HepG2 (cell line): ENCODE measurements around the gene GFRA3. TPM values are rescaled to one million over a fixed set of nuclear protein-coding genes. Genes with fewer than 3 reads are reported as not detected.
A peak's percentile ranks its signal among the peaks of the same experiment; 100 is the strongest.

ENCODE experiments used
- ATAC-seq: fragments of 200-7000 bp; cut with Tn5 transposase; 3 replicates; pipeline ENCODE4 v1.9.1; 2020; ENCODE audit warnings: mild to moderate bottlenecking, moderate library complexity
- BruUV-seq: library from RNA; stranded (reverse); fragments of 400-500 nt; replicated peaks from 2 replicates; lab custom pipeline; 2021; lab: Mats Ljungman, UMichigan
- CTCF ChIA-PET: fragments of 300-600 bp; formaldehyde crosslinking; extraction: SDS; loops from one replicate; lab custom pipeline; 2021; ENCODE audit warnings: low total read pairs, inconsistent platforms, low intra/inter-chr PET ratio; lab: Yijun Ruan, JAX
- POLR2A ChIA-PET: fragments of 350-600 bp; sonication (Branson Sonifier 250); formaldehyde crosslinking; loops from one replicate; lab custom pipeline; 2020; ENCODE audit warnings: antibody characterized with exemption, inconsistent platforms; lab: Yijun Ruan, JAX
- DNase-seq: peaks from one replicate; pipeline ENCODE4 v3.0.0-alpha.2; 2015; ENCODE audit warnings: low spot score
- FAIRE-seq: peaks from 3 replicates; lab custom pipeline; 2011; peaks lifted over from hg19 to GRCh38; lab: Jason Lieb, UNC
- H2AFZ ChIP-seq: one replicate; pipeline ENCODE4 v1.6.1; 2011; ENCODE audit warnings: low read length, inconsistent platforms
- H3K27ac ChIP-seq: fragments of 300-600 bp; 3 replicates; pipeline ENCODE4 v1.8.0; 2011; ENCODE audit warnings: mixed run types, mild to moderate bottlenecking, mixed read lengths, low read length, inconsistent platforms; ENCODE audit not compliant: insufficient read depth; ENCODE audit errors: extremely low read length
- H3K27me3 ChIP-seq, 2 experiments: fragments of 200-600 bp in 1 of 2; 2 replicates in 1 of 2; 3 replicates in 1 of 2; pipeline versions ENCODE4 v1.6.0 to v1.8.0; 2011; ENCODE audit warnings: low read length in 2 of 2, mild to moderate bottlenecking in 2 of 2, moderate library complexity in 2 of 2, inconsistent platforms in 1 of 2; ENCODE audit not compliant: insufficient read depth in 2 of 2, control insufficient read depth in 1 of 2
- H3K36me3 ChIP-seq, 2 experiments: fragments of 200-600 bp in 1 of 2; replicated peaks in 1 of 2; 2 replicates in 1 of 2; 3 replicates in 1 of 2; pipeline versions ENCODE4 v1.5.1 to v1.8.0; 2011; ENCODE audit warnings: low read length in 2 of 2, inconsistent platforms in 1 of 2; ENCODE audit not compliant: insufficient read depth in 2 of 2, control insufficient read depth in 1 of 2
- H3K4me1 ChIP-seq: 2 replicates; pipeline ENCODE4 v1.5.1; 2012; ENCODE audit warnings: low read length, inconsistent platforms; ENCODE audit not compliant: insufficient read depth
- H3K4me2 ChIP-seq: 2 replicates; pipeline ENCODE4 v1.6.0; 2011; ENCODE audit warnings: low read depth, low read length, inconsistent platforms
- H3K4me3 ChIP-seq, 3 experiments: fragments of 200-600 bp in 1 of 3; sonication (generic), shearing (Covaris generic) in 1 of 3; replicated peaks in 1 of 3; 2 replicates each; pipeline ENCODE4 v1.5.1; 2011 to 2016; ENCODE audit warnings: low read length in 3 of 3, inconsistent platforms in 2 of 3, low read depth in 2 of 3, mild to moderate bottlenecking in 2 of 3, control low read depth in 1 of 3, mixed read lengths in 1 of 3; ENCODE audit not compliant: insufficient read depth in 1 of 3
- H3K79me2 ChIP-seq: one replicate; pipeline ENCODE4 v1.6.1; 2011; ENCODE audit warnings: low read length, inconsistent platforms; ENCODE audit not compliant: insufficient read depth
- H3K9ac ChIP-seq: 2 replicates; pipeline ENCODE4 v1.6.0; 2011; ENCODE audit warnings: mild to moderate bottlenecking, low read depth, low read length, inconsistent platforms; ENCODE audit not compliant: insufficient read depth
- H3K9me3 ChIP-seq: 2 replicates; pipeline ENCODE4 v1.5.1; 2012; ENCODE audit warnings: mild to moderate bottlenecking, low read length
- H4K20me1 ChIP-seq: 2 replicates; pipeline ENCODE4 v1.6.0; 2011; ENCODE audit warnings: inconsistent platforms, mild to moderate bottlenecking, low read length, moderate library complexity; ENCODE audit not compliant: insufficient read depth
- CTCF ChIP-seq: sonication (generic); formaldehyde crosslinking; IDR thresholded peaks from 2 replicates; pipeline ENCODE4 v1.5.0; 2020; ENCODE audit warnings: mild to moderate bottlenecking, missing genetic modification reagents, moderate library complexity
- FOXA1 ChIP-seq, 2 experiments: fragments of 450-650 bp in 1 of 2; sonication (generic) in 1 of 2; formaldehyde crosslinking in 1 of 2; IDR thresholded peaks; 2 replicates each; pipeline versions ENCODE4 v1.4.0 to v1.6.1; 2016 to 2020; ENCODE audit warnings: missing genetic modification reagents in 1 of 2
- FOXA3 ChIP-seq: IDR thresholded peaks from 2 replicates; pipeline ENCODE4 v1.6.1; 2016; ENCODE audit warnings: missing genetic modification reagents, missing compliant biosample characterization
- HHEX ChIP-seq: IDR thresholded peaks from 2 replicates; pipeline ENCODE4 v1.6.1; 2016; ENCODE audit warnings: control low read depth
- IRF2 ChIP-seq: IDR thresholded peaks from 2 replicates; pipeline ENCODE4 v1.6.1; 2018; ENCODE audit warnings: missing genetic modification reagents, missing compliant biosample characterization
- NBN ChIP-seq: fragments of 450-650 bp; conservative IDR thresholded peaks from 2 replicates; pipeline ENCODE4 v1.6.1; 2017
- SMC3 ChIP-seq: IDR thresholded peaks from 2 replicates; pipeline ENCODE4 v1.6.1; 2011; ENCODE audit warnings: low read length, improper control_type of control experiment
- STAG1 ChIP-seq: sonication (generic); formaldehyde crosslinking; IDR thresholded peaks from 2 replicates; pipeline ENCODE4 v1.4.0; 2020; ENCODE audit warnings: missing genetic modification reagents
- TBX3 ChIP-seq: fragments of 450-650 bp; IDR thresholded peaks from 2 replicates; pipeline ENCODE4 v1.6.1; 2017; ENCODE audit warnings: antibody characterized with exemption, mild to moderate bottlenecking, inconsistent platforms, borderline replicate concordance
- THYN1 ChIP-seq: sonication (generic); formaldehyde crosslinking; IDR thresholded peaks from 2 replicates; pipeline ENCODE4 v1.8.1; 2023; ENCODE audit warnings: low read depth, mild to moderate bottlenecking, moderate library complexity, missing genetic modification reagents, borderline replicate concordance
- XRCC5 ChIP-seq: fragments of 200-400 bp; formaldehyde crosslinking; optimal IDR thresholded peaks from 2 replicates; pipeline ENCODE3; 2017; ENCODE audit warnings: mild to moderate bottlenecking, low read length
- ZNF546 ChIP-seq: sonication (generic); formaldehyde crosslinking; conservative IDR thresholded peaks from 2 replicates; pipeline ENCODE4 v1.8.1; 2023; ENCODE audit warnings: mild to moderate bottlenecking, missing genetic modification reagents
- ZNF576 ChIP-seq: sonication (generic); formaldehyde crosslinking; IDR thresholded peaks from 2 replicates; pipeline ENCODE4 v1.4.0; 2020; ENCODE audit warnings: mild to moderate bottlenecking, missing genetic modification reagents
- ZNF766 ChIP-seq: sonication (generic); formaldehyde crosslinking; IDR thresholded peaks from 2 replicates; pipeline ENCODE4 v1.5.0; 2020; ENCODE audit warnings: missing genetic modification reagents, borderline replicate concordance
- ZSCAN20 ChIP-seq: sonication (generic); formaldehyde crosslinking; IDR thresholded peaks from 2 replicates; pipeline ENCODE4 v1.4.0; 2020; ENCODE audit warnings: missing genetic modification reagents, mild to moderate bottlenecking, borderline replicate concordance
- WGBS: methylation state at CpG from one replicate; pipeline ENCODE4 v1.1.6; 2017; ENCODE audit warnings: low lambda C conversion rate; 5-methylcytosine and 5-hydroxymethylcytosine counted together
- in situ Hi-C: cut with HindIII; loops from 2 replicates; pipeline ENCODE4 v1.10.0; 2017; ENCODE audit warnings: low pct_unique_long_range_greater_than_20kb; ENCODE audit not compliant: extremely low pct_ligation_motif_present
- intact Hi-C: fragments of 100-400 bp; cut with micrococcal nuclease; formaldehyde crosslinking; loops from one replicate; pipeline ENCODE4 v1.10.0; 2022; ENCODE audit not compliant: unreplicated experiment
- polyA plus RNA-seq, 8 experiments: library from polyadenylated mRNA; depleted of rRNA in 3 of 8; stranded (reverse) in 7 of 8; unstranded in 1 of 8; fragments of >200 nt; fragmentation: Illumina TruSeq in 4 of 8; extraction: Trizol in 4 of 8; gene quantifications; 2 replicates each; pipeline versions ENCODE4 v1.2.1 to v1.2.3, GENCODE V29; 2011 to 2016; ENCODE audit warnings: low read depth in 4 of 8, missing spikeins in 1 of 8, mixed read lengths in 1 of 8; ENCODE audit not compliant: insufficient read depth in 1 of 8
- total RNA-seq, 5 experiments: library from RNA; depleted of rRNA; stranded (reverse); fragments of >200 nt; fragmentation: Illumina TruSeq; extraction: Trizol; gene quantifications; 2 replicates each; pipeline ENCODE4 v1.2.3, GENCODE V29; 2016; ENCODE audit warnings: low read depth in 1 of 5
- TF ChIP-seq, protein P1 (sequence below): sonication (generic); formaldehyde crosslinking; IDR thresholded peaks from 2 replicates; pipeline ENCODE4 v1.4.0; 2020; ENCODE audit warnings: mild to moderate bottlenecking, low read depth, missing genetic modification reagents
- TF ChIP-seq, protein P2 (sequence below): sonication (generic); formaldehyde crosslinking; IDR thresholded peaks from 2 replicates; pipeline ENCODE4 v1.4.0; 2020; ENCODE audit warnings: missing genetic modification reagents

The GFRA3 gene
- total and polyA plus RNA-seq, 2 of the 13 experiments (the other 11 are each of a cell fraction or from before 2014, with no cell fraction given) = 0.27 to 0.30 TPM

DNA sequence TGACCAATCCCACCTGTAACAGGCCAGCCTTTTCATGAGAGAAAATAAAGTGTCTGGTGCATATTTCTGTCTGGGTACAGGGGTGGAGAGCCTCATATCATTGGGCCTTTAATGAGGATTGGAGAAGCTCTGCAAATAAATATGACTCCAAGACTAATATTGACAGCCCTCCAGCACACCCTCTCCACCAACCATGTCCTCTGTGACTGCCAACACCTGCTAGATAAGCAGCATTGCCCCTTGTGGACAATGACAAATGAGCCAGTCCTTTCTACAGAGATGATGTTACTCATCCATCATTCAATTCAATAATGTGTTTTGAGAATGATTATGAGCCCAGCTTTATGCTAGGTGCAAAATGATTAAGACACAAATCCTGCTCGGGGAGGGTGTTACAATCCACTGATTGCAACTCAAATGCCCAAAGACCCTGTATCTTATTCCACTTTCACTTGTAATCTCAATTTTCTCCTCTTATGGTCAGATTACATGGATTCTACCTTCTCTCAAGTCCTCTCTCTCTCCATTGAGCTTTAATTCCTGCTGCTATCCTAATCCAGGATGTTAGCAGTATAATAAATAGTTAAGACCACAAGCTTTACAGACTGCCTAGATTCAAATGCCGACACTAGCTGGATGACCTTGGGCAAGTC is 2.1 kb upstream of the GFRA3 start:
- Histone ChIP-seq H3K27me3 (peaks cover 0 to 16% of the 10 kb centered on the region in 2 experiments; a peak in 3 of 5 replicates), H4K20me1 (no peaks in the 10 kb centered on the region), H3K4me2 (no peak overlapping the region), H2AFZ (no peak overlapping the region), H3K79me2 (no peaks in the 10 kb centered on the region), H3K27ac (no peak overlapping the region), H3K36me3 (no peaks in the 10 kb centered on the region), H3K9ac (no peak overlapping the region), H3K4me1 (peaks cover 22% of the 10 kb centered on the region), H3K9me3 (no peaks in the 10 kb centered on the region), H3K4me3 (no peak overlapping the region)
- no TSS peak for BruUV-seq
- ChIA-PET CTCF (interaction anchor here (1.6 kb wide), 1 partner anchor 54 kb away, joined by 6 read pairs; no protein-coding TSS in a partner anchor), POLR2A (no interaction called here)
- DNase-seq (peak; percentile 54), ATAC-seq (peak; percentile 85), FAIRE-seq (peak; percentile 44)
- in situ Hi-C loops (no loop called here), intact Hi-C loops (no loop called here)
- whole genome bisulfite sequencing = 48% methylated on average over 2 of the region's 2 CpGs
- peak; percentile 49 for TF ChIP-seq STAG1
- peak; percentile 19; the same call in 1 of the 2 replicates for TF ChIP-seq HHEX (CRISPR knock-in tag)
- TF ChIP-seq THYN1 (CRISPR knock-in tag) = no peak
- no peak for TF ChIP-seq ZSCAN20
- no peak for TF ChIP-seq NBN
- TF ChIP-seq, protein P1, sequence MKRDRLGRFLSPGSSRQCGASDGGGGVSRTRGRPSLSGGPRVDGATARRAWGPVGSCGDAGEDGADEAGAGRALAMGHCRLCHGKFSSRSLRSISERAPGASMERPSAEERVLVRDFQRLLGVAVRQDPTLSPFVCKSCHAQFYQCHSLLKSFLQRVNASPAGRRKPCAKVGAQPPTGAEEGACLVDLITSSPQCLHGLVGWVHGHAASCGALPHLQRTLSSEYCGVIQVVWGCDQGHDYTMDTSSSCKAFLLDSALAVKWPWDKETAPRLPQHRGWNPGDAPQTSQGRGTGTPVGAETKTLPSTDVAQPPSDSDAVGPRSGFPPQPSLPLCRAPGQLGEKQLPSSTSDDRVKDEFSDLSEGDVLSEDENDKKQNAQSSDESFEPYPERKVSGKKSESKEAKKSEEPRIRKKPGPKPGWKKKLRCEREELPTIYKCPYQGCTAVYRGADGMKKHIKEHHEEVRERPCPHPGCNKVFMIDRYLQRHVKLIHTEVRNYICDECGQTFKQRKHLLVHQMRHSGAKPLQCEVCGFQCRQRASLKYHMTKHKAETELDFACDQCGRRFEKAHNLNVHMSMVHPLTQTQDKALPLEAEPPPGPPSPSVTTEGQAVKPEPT (CRISPR knock-in tag) = no peak
- TF ChIP-seq FOXA1 (IDR thresholded peaks at IDR 0.05) = no peak
- peak; percentile 54; the same call in 1 of the 2 replicates for TF ChIP-seq FOXA1 (CRISPR knock-in tag; IDR thresholded peaks at IDR 0.05)
- no peak for TF ChIP-seq ZNF546
- peak; percentile 55; the same call in 1 of the 2 replicates for TF ChIP-seq SMC3
- TF ChIP-seq ZNF576 = no peak
- TF ChIP-seq, protein P2, sequence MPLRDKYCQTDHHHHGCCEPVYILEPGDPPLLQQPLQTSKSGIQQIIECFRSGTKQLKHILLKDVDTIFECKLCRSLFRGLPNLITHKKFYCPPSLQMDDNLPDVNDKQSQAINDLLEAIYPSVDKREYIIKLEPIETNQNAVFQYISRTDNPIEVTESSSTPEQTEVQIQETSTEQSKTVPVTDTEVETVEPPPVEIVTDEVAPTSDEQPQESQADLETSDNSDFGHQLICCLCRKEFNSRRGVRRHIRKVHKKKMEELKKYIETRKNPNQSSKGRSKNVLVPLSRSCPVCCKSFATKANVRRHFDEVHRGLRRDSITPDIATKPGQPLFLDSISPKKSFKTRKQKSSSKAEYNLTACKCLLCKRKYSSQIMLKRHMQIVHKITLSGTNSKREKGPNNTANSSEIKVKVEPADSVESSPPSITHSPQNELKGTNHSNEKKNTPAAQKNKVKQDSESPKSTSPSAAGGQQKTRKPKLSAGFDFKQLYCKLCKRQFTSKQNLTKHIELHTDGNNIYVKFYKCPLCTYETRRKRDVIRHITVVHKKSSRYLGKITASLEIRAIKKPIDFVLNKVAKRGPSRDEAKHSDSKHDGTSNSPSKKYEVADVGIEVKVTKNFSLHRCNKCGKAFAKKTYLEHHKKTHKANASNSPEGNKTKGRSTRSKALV (CRISPR knock-in tag) = no peak
- TF ChIP-seq CTCF (CRISPR knock-in tag) = peak; percentile 47
- no peak for TF ChIP-seq TBX3
- no peak for TF ChIP-seq IRF2 (CRISPR knock-in tag)
- TF ChIP-seq FOXA3 (CRISPR knock-in tag) = 0 out of 2 replicates have a peak, but pooled peaks have one; percentile 15
- TF ChIP-seq ZNF766 = no peak
- TF ChIP-seq XRCC5 = peak; percentile 30
